Urinary bladder (tissue), 4 donors: ENCODE data around the gene GRK4. TPM values are rescaled to one million over a fixed set of nuclear protein-coding genes. Genes with fewer than 3 reads are reported as not detected.

ENCODE experiments used
- DNase-seq: peaks from one replicate; pipeline ENCODE4 v3.0.0-alpha.2; 2015; ENCODE audit errors: extremely low spot score
- H3K27ac ChIP-seq: one replicate; pipeline ENCODE4 v1.5.1; 2013; ENCODE audit warnings: low read depth, mild to moderate bottlenecking, moderate library complexity
- H3K36me3 ChIP-seq: one replicate; pipeline ENCODE4 v1.6.1; 2013; ENCODE audit warnings: mild to moderate bottlenecking, moderate library complexity; ENCODE audit not compliant: insufficient read depth
- H3K4me1 ChIP-seq: one replicate; pipeline ENCODE4 v1.6.1; 2013; ENCODE audit warnings: mild to moderate bottlenecking, moderate library complexity; ENCODE audit not compliant: insufficient read depth
- H3K4me3 ChIP-seq: one replicate; pipeline ENCODE4 v1.5.1; 2013; ENCODE audit warnings: low read depth, low read length
- WGBS: extraction: QIAGEN DNeasy Blood & Tissue Kit; methylation state at CpG from one replicate; pipeline ENCODE4 v1.1.7; 2013; 5-methylcytosine and 5-hydroxymethylcytosine counted together
- polyA plus RNA-seq: library from polyadenylated mRNA; stranded (reverse); fragments of 200-250 nt; gene quantifications from one replicate; pipeline ENCODE4 v1.2.3, GENCODE V29; 2013
- total RNA-seq: library from RNA; depleted of rRNA; stranded (reverse); fragments of >200 nt; gene quantifications from one replicate; pipeline ENCODE4 v1.2.3, GENCODE V29; 2014
- donor health status: healthy with polysubstance abuse.
- donor health status: healthy.

The GRK4 gene
- total and polyA plus RNA-seq, 2 donors: 3.1 to 9.9 TPM

- no peak overlapping the region for H3K4me3 ChIP-seq
- DNase-seq: no peak
- no peaks in the 10 kb centered on the region for H3K36me3 ChIP-seq
- H3K27ac ChIP-seq: no peak overlapping the region
- H3K4me1 ChIP-seq: no peaks in the 10 kb centered on the region
- WGBS: 82% methylated on average over 5 of the region's 5 CpGs
Observed at GRCh38 chr4:3010998-3011397, 47.6 kb downstream of the GRK4 start.

DNA sequence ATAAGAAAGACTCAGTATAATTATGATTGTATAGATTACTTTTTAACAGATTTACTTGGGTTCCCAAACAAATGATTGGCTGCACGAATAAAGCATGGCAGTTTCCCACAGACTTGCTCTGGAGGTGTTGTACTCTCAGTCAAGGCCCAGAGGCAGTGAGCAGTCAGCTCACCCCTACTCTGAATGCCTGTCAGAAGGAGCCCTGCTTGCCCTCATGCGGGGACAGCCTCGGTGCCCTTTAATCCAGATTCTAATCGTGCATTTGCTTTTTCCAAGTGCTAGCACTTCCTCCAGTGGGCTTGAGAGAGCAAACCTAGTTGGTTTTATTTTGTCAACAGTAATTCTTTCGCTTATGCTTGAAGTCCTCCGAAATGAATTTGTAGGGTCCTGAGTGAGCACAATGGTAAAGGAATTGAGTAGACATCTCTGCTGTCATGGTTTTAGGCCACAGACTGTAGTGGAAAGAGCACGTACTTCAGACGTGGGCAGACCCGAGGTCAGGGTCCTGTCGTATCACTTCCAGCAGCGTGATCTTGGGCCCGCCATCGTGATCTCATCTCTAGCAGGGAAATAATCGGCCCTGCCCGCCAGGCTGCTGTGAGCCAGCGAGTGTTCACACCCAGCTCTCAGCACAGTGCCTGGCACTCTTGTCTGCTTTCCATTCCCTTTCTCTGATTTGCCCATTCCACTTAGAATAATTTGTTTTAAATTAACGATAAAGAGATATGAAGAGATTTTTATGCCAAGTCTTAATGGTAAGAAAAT lies 48.3 kb downstream of the GRK4 start:
- Histone ChIP-seq H3K27ac (no peak overlapping the region), H3K4me1 (no peaks in the 10 kb centered on the region), H3K4me3 (no peak overlapping the region), H3K36me3 (no peaks in the 10 kb centered on the region)
- 87% methylated on average over 17 of the region's 17 CpGs for WGBS
- no peak for DNase-seq

GRCh38 chr4:3013323-3013722 lies 50.0 kb downstream of the GRK4 start:
- H3K27ac ChIP-seq: no peak overlapping the region
- DNase-seq: no peak
- no peaks in the 10 kb centered on the region for H3K36me3 ChIP-seq
- H3K4me1 ChIP-seq: no peaks in the 10 kb centered on the region
- no peak overlapping the region for H3K4me3 ChIP-seq
- 85% methylated on average over 7 of the region's 7 CpGs for WGBS

GRCh38 chr4:3013839-3014350 lies 50.5 kb downstream of the GRK4 start:
- no peak overlapping the region for H3K4me3 ChIP-seq
- H3K27ac ChIP-seq: no peak overlapping the region
- H3K4me1 ChIP-seq: no peaks in the 10 kb centered on the region
- H3K36me3 ChIP-seq: no peaks in the 10 kb centered on the region
- DNase-seq: no peak
- WGBS: 79% methylated on average over 8 of the region's 8 CpGs

- no peak for DNase-seq
- Histone ChIP-seq H3K4me1 (no peaks in the 10 kb centered on the region), H3K36me3 (no peaks in the 10 kb centered on the region), H3K27ac (no peak overlapping the region), H3K4me3 (no peak overlapping the region)
- 89% methylated on average over 4 of the region's 4 CpGs for WGBS
Observed at GRCh38 chr4:3016961-3017360, 53.6 kb downstream of the GRK4 start.

DNA sequence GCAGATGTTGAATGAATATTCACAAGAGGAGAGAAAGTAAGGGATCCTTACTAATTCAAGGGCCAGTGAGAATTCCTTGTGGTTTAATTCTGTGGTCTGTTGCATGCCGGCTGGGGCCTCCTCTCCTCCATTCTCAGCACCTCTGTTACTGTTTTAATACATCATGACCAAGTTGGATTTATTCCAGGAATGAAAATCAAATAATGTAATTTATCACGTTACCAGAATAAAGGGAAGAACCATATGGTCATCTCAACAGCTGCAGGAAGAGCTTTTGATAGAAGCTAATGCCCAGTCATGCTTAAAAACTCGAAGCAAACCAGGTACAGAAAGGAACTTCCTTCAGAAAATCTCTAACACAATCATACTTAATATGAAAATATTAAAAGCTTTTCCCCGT lies 54.1 kb downstream of the GRK4 start:
- no peak overlapping the region for H3K4me3 ChIP-seq
- H3K27ac ChIP-seq: no peak overlapping the region
- no peaks in the 10 kb centered on the region for H3K4me1 ChIP-seq
- DNase-seq: no peak
- no peaks in the 10 kb centered on the region for H3K36me3 ChIP-seq
- 75% methylated on average over 4 of the region's 4 CpGs for WGBS

DNA sequence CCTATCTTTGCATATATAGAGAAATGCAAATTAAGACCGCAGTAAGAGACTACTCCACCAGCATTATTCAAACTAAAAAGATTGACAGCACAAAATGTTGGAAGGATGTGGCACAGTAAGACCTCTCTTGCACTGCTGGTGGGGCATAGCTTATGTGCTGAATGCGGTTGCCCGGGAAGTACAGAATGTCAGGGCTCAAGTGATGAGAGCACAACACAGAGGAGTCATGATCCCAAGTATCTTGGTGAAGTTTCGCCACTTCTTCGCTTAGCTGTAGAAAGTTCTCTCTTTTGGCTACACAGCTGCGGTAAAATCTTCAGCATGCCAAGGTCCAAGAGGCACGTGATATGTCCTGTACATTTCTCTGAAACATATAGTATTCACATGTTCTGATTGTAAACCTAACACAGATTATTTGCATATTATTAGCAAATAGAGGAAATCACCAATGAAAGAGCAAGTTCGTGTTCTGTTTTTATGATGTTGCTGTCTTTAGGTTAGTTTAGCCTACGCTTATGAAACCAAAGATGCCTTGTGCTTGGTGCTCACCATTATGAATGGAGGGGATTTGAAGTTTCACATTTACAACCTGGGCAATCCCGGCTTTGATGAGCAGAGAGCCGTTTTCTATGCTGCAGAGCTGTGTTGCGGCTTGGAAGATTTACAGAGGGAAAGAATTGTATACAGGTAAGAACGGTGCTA lies 55.9 kb downstream of the GRK4 start:
- no peak for DNase-seq
- Histone ChIP-seq H3K27ac (no peak overlapping the region), H3K4me3 (no peak overlapping the region), H3K4me1 (no peaks in the 10 kb centered on the region), H3K36me3 (no peaks in the 10 kb centered on the region)
- 86% methylated on average over 13 of the region's 13 CpGs for WGBS

DNA sequence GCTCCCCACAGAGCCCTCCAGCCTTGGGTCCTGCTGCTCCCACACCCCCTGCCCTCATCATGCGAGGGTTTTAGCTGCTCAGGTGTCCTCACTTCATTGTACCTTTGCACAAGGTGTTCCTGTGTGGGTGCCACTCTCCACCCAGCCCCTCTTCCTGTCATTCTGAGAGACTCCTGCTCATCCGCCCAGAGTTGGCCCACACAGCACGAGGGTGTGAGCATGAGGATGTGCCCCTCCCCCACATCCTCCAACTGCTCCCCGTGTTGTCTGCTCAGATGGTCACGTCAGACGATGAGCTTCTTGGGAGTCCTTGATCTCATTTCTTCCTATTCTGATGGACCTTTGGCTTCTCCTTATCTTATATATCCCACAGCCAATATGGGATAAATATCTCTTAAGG lies 57.8 kb downstream of the GRK4 start:
- 66% methylated on average over 6 of the region's 6 CpGs for WGBS
- Histone ChIP-seq H3K4me1 (no peaks in the 10 kb centered on the region), H3K27ac (no peak overlapping the region), H3K4me3 (no peak overlapping the region), H3K36me3 (no peaks in the 10 kb centered on the region)
- DNase-seq: no peak

GRCh38 chr4:3021627-3022026 lies 58.3 kb downstream of the GRK4 start:
- Histone ChIP-seq H3K27ac (no peak overlapping the region), H3K4me1 (no peaks in the 10 kb centered on the region), H3K4me3 (no peak overlapping the region), H3K36me3 (no peaks in the 10 kb centered on the region)
- 94% methylated on average over 8 of the region's 8 CpGs for WGBS
- no peak for DNase-seq

DNA sequence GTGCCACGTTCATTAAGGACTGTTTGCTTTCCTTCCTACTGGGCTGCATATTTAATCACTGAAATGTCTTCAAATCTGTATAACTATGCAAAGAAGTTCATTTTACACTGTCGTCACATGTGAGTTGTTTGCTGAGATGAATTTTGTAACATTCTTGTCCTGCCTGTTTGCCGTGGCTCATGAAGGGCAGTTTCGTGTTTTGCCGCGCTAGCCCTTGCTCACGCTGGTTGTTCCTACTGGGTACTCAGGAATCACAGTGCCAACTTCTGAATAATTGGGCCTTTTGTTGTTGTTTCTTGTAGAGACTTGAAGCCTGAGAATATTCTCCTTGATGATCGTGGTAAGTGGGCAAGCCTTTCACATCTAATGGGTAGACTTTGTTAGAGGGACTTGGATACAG lies 58.7 kb downstream of the GRK4 start:
- WGBS: 86% methylated on average over 8 of the region's 8 CpGs
- no peak overlapping the region for H3K4me3 ChIP-seq
- no peak overlapping the region for H3K27ac ChIP-seq
- DNase-seq: no peak
- H3K4me1 ChIP-seq: no peaks in the 10 kb centered on the region
- H3K36me3 ChIP-seq: no peaks in the 10 kb centered on the region

- Histone ChIP-seq H3K36me3 (no peaks in the 10 kb centered on the region), H3K4me3 (no peak overlapping the region), H3K27ac (no peak overlapping the region), H3K4me1 (no peaks in the 10 kb centered on the region)
- DNase-seq: no peak
- WGBS: 76% methylated on average over 3 of the region's 3 CpGs
Observed at GRCh38 chr4:3022651-3023050, 59.3 kb downstream of the GRK4 start.

- DNase-seq: no peak
- 93% methylated on average over 21 of the region's 21 CpGs for WGBS
- no peaks in the 10 kb centered on the region for H3K36me3 ChIP-seq
- no peak overlapping the region for H3K27ac ChIP-seq
- H3K4me3 ChIP-seq: no peak overlapping the region
- no peaks in the 10 kb centered on the region for H3K4me1 ChIP-seq
Observed at GRCh38 chr4:3025881-3026280, 62.5 kb downstream of the GRK4 start.

GRCh38 chr4:3026540-3026939 lies 63.2 kb downstream of the GRK4 start:
- H3K4me1 ChIP-seq: no peaks in the 10 kb centered on the region
- no peak for DNase-seq
- no peak overlapping the region for H3K4me3 ChIP-seq
- 87% methylated on average over 9 of the region's 9 CpGs for WGBS
- H3K27ac ChIP-seq: no peak overlapping the region
- no peaks in the 10 kb centered on the region for H3K36me3 ChIP-seq

DNA sequence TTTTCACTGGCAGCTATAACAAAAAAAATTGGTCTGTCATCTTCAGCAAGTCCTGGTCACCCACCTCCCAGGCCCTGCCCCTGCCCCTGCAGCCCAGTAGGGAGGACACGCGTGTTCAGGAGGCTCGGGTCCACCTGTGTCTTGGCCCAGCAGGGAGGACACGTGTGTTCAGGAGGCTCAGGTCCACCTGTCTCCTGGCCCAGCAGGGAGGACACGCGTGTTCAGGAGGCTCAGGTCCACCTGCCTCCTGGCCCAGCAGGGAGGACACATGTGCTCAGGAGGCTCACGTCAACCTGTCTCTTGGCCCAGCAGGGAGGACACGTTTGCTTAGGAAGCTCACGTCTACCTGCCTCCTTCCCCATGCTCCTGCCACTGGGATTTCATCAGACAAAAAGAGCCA lies 66.1 kb downstream of the GRK4 start:
- 96% methylated on average over 9 of the region's 9 CpGs for WGBS

More for the DNA sequence above, 66.1 kb downstream of the GRK4 start:
- Histone ChIP-seq H3K4me1 (no peaks in the 10 kb centered on the region), H3K4me3 (no peak overlapping the region), H3K36me3 (no peaks in the 10 kb centered on the region), H3K27ac (no peak overlapping the region)
- no peak for DNase-seq
